Stimulated activated CD8-positive, alpha-beta memory T cell treated with anti-CD3 and anti-CD28 coated beads, Interleukin-4, amount 100 ng/mL, for 4 hours (primary cell): ENCODE data around the gene PREX1.

ENCODE experiments used
- DNase-seq, 2 donors: peaks; one replicate each; pipeline ENCODE4 v3.0.0-alpha.2; 2020; ENCODE audit warnings: low read depth in 2 of 2, low spot score in 1 of 2

Gene PREX1

DNA sequence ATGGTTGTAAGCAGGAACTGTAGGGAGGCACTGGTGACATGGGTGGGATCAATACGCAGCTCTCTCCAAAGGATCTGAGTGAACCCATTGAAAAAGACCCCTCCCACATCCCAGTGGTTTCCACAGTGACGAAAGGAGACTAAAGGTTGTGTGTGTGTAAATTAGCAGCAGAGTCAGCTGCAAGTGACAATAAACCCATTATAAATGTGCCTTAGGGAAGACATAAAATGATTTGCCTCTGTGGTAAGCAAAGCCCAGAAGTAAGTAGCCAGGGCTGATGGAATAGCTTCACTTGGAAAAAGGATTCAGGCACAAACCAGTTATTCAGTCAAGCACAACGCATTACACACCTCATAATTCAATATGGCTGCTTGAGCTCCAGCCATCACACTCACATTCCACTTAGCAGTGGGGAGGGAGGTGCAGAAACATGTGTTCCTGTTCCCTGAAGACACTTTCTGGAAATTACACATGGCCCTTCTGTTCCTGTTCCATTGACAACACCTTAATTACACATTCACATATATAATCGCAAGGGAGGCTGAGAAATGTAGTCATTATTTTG, 231.4 kb downstream of the PREX1 start:
- no peak for DNase-seq

GRCh38 chr20:48595495-48596333, 232.1 kb downstream of the PREX1 start:
- no peak for DNase-seq

- no peak for DNase-seq
Measured at GRCh38 chr20:48594533-48594932, 233.3 kb downstream of the PREX1 start.

- DNase-seq, result no peak
Measured at GRCh38 chr20:48592107-48592940, 235.5 kb downstream of the PREX1 start.

DNA sequence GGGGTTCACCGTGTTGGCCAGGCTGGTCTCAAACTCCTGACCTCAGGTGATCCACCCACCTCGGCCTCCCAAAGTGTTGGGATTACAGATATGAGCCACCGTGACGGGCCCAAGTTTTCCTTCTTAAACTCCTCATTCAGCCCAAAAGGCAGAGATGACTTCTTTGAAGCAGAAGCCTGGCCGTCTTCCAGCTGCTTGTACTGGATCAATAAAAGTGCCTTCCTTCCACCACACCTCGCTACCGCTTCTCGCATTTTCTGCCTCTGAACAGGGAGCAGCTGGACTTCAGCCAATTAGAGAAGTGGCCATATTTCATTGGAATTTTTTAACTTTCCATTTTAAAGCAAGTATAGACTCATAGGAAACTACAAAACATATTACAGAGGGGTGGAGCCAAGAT, 241.1 kb downstream of the PREX1 start:
- DNase-seq, result no peak

GRCh38 chr20:48585061-48585870, 242.5 kb downstream of the PREX1 start:
- no peak for DNase-seq

DNA sequence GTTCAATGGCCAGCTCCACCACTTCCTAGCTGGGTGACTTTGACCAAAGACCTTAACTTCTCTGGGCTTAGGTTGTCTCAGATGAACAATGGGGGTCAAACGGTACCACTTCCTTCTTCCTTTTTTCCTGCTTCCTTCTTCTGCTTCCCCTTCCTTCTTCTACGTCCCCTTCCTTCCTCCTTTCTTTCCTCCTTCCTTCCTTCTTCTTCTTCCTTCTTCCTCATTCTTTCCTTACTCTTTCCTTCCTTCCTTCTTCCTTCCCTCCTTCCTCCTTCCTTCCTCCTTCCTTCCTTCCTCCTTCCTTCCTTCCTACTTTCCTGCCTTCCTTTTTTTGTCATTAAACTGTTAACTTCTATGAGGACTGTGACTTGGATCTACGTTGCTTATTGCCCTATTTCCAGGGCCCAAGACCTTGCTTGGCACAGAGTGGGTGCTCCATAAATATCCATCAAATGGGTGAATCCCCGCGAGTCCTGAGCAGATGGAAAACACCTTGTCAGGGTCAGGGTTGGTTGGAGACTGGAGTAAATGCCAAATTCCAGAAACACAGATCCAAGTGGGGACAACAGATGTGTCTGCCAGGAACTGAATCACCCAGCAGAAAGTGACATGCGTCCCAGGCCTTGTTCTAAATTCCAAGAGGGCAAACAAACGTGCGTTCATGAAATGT, 243.3 kb downstream of the PREX1 start:
- DNase-seq, result no peak

DNA sequence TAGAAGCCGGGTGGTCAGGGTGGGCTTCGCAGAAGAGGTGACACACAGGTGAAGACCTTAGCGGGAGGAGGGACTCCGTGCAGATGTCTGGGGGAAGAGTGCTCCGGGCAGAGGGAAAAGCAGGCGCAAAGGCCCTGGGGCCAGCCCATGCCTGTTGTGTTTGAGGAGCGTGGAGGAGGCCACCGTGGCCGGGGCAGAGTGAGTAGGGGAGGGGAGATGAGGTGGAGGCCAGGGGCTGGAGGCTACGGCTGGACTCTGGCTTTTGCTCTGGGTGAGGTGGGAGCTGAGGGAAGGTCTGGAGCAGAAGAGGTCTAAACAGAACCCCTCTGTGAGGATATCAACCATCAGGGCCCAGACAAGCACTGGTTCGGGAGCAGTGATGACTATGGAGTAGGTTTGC, 244.0 kb downstream of the PREX1 start:
- no peak for DNase-seq

DNA sequence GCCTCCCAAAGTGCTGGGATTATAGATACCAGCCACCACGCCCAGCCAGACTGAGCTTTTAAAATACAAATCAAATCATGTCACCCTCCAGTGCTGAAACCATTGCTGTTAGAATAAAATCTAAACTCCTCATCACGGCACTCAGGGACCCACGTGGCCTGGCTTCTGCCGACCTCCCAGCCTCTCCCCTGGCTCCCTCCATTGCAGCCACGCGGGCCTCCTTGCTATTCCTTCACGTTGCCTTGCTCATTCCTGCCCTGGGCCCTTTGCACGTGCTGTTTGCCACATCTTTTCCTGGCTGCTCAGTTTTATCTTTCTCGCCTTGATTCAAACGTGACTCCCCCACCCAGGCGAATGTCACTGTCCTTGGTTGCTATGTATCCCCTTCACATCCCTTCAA, 244.6 kb downstream of the PREX1 start:
- no peak for DNase-seq

- DNase-seq, result no peak
Measured at GRCh38 chr20:48582673-48582985, 245.2 kb downstream of the PREX1 start.

DNA sequence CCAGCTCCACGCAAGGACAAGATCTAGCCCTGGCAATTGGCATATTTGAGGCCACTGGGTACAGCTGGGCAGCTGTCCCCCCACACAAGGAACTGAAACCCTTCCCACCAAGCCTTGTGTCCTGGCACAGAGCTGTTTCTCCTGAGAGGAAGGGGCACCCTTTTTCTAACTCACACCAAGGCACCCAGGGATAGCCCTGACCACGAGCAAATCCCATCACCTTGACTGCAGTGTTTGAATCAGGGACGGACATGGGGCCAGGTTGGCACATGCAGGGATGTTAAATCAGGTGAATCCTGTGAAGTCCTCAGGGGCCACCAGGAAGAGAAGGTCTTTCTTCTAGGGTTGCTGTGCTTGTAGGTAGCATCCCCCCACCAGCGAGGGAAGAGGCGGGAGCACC, 246.6 kb downstream of the PREX1 start:
- DNase-seq, result no peak

- DNase-seq, result no peak
Measured at GRCh38 chr20:48578397-48579098, 249.3 kb downstream of the PREX1 start.

- no peak for DNase-seq
Measured at GRCh38 chr20:48577557-48577956, 250.2 kb downstream of the PREX1 start.

- DNase-seq, result no peak
Measured at GRCh38 chr20:48574383-48574782, 253.4 kb downstream of the PREX1 start.
